NCI-H460 (cell line): Measurements from ENCODE around the gene NACC2. TPM values are rescaled to one million over a fixed set of nuclear protein-coding genes. Genes with fewer than 3 reads are reported as not detected.

ENCODE experiments used
- DNase-seq: peaks from one replicate; pipeline ENCODE4 v3.0.0-alpha.2; 2016; ENCODE audit warnings: low read depth; ENCODE audit errors: extremely low read depth
- total RNA-seq: library from RNA; depleted of rRNA; stranded (reverse); fragments of >200 nt; shearing (Covaris generic); gene quantifications from 2 replicates; pipeline ENCODE4 v1.2.3, GENCODE V29; 2014

NACC2 gene
- total RNA-seq, 1 experiment from 2014 or later, result 27.0 TPM

DNA sequence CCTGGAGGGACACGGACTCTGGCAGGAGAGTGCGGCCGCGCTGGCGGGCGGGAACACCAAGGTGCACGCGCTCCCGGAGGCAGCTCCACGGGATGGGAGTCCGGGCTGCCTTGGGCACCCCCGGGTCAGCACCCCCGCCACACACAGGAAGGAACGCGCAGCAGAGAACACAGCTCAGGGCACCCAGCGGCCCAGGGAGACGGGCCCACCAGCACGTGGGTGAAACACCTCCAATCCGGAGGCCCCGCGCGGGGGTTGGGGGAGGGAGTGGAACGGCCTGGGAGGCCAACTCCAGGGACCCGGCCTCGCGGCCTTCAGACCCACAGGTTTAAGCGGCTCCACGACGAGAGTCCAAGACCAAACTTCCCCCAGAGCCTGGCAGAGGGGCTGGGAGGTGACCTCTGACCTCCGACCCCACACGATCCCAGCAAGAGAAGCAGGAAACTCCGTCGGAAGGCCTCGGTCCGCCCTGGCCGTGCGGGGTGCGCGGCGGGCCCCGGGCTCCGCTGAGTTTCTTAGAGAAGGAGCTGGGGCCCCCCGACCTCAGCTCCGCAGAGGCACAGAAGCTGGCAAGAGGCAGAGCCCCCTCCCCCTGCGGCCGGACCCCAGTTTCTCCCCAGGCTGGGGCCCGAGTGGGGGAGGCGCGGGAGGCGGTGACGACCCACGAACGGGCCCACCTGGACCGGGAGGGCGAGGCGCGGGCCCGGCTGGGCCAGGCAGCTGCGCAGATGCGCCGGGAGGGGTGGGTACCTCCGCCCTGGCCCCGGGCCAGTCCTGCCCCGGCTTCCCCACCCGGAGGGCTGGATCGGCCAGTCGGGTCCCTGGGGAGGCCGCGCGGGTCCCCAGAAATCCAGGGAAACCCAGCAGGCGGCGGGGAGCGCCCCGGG is 851 bp downstream of the NACC2 start:
- DNase-seq, result peak; percentile 37

DNA sequence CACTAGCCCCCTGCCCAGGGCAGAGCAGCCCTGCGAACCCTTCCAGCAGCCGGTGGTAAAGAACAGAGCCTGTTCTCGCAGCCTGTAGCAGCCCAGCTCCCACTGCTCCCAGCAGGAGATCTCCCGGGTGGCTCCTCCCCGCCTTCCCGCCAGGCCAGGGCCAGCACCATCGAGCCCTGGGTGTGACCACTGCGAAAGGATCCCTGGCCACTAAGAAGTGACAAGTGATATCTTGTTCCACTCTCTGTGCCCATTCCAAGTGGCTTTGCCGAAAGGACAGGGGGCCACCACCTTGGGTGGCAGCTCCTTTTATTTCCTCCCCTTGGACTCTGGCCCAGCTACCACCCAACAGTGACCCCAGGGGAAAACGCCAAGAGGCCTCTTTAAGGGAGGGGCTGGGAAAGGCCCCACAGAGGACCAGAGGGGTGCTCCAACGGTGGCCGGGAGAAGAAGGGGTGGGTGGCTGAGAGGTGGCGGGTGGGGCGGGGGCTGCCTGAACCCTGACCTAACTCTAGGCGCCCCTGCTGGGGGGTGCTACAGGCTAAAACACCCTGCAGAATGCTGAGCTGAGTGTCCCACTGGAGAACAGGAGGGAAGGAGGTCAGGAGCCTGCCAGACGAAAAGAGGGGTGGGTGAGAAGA is 1.6 kb downstream of the NACC2 start:
- peak; percentile 29 for DNase-seq

DNA sequence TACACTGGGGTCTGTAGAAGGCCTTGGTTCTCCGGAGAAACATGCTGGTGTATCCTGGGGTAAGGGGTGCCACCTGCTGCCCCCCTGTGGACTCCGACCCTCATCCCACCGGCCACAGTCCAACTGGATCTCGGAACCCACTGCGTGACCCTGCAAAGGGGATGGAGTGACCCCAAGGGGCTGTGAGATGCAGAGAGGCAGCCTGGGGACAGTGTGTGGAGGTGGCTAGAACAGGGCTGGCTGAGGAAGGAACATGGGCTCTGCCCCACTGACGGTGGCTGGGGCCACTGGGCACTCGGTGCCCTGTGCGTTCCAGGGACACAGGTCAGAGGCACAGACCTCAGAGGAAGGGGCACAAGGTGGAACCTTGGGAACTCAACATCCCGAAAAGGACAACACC is 2.3 kb downstream of the NACC2 start:
- no peak for DNase-seq

DNA sequence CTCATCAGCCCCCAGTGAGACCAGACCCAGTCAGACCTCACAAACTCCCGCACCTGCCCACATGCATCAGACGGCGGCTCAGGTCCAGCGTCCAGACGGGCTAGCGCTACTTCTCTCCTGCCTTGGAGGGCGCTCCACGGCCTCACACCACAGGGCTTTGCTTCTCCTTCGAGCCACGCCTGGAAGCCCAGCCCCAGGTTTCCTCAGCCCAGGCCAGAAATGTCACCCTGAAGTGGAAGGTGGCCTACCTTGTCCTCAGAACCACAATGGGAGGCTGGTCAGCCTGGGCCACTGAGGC is 2.8 kb downstream of the NACC2 start:
- no peak for DNase-seq

DNA sequence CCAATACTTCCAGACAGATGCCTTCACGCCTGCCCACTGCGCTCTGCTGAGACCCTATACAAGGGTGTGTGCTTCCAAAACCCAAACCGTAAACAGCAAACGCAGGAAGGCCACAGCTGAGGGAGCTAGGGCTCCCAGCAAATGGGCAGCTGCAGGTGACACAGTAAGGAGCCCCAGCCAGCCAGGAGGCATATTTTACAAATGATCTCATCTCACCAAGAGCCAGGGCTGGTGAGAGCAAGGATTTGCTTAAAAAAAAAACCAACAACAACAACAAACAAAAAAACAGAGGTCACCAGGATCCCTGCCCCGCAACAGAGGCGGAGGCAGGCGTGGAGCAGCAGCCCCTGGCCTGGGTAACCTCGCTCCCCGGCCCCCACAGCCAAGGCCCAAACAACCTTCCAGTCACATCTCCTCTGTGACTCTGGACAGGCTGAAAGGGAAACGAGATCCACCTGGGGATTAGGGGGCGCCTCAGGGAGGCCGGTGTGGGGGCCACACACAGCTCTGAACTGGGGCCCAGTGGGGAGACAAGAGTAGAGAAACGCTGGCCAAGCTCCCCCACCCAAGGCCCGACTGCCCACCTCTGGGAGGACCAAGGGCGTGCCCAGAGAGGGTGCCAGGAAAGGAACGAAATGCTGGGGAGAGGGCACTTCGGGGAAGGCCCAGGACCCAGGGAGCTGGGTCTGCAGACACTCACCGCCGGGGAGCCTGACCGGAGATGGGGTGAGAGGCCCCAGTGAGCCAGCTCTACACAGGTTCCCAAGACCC is 3.3 kb downstream of the NACC2 start:
- DNase-seq, result no peak

DNA sequence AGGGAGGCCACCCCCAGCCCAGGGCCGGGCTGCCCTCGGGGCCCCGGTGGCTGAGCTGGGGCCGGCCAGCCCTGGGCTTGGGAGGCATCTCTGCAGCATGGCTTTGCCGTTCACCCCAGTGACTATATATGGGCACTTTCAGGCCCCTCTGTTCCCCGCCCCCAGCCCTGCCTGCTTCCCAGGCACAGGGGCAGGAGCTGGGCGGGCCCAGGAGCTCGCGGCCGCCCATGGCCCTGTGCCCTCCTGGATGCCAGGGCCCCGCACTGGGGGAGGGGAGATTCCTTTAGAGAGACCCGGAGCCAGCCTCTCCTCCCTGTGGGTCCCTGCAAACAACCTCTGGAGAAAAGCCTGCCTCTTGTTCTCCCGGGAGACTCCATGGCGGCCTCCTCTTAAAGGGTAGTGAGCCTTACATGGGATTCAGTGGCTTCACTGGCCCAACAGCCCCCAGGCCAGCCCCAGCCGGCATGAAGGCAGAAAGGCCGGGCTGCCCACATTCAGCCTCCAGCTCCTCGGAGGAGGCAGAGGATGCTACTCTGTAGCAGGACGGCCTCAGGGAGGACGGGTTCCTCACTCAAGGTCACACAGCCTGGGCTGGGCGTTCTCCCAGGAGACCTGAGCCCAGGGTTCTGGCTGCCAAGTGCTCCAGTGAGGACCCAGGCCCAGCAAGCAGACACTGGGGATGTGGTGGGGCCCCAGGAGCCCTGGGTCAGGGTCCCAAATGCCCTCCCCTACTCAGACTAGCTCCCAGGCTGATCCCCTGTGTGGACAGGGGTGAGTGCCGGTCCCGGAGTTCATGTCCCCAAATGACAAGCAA is 4.1 kb downstream of the NACC2 start:
- DNase-seq, result no peak

DNA sequence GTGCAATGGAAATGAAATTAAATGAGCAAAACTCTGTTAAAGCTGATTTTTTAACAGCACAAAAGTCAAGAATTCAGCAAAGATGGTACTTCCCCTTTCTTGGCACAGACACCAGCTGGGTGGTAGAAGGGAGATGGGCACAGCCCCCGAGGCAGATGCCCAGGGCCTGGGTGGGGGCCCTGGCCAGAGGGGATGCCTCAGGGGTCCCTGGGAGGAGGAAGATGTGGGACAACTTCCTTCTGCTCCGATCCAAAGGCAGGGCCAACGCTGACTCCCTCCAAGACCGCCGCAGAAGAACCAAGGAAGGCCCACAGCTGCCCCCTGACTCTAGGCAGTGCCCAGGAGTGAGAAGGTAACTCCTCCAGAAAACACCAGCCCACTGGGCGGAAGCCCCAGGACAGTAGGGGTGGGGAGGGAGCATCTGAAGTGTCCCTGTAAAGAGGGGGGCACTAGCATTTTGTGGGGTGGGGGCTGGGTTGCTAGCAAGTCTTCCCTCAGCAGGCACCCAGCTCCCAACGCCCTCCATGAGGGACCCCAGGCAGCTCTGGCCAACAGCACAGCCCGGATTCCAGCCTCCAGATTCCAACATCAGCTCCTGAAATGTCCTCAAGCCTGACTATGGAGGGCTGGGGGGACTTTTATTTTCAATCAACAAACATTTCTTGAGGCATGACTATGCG is 4.9 kb downstream of the NACC2 start:
- no peak for DNase-seq

DNA sequence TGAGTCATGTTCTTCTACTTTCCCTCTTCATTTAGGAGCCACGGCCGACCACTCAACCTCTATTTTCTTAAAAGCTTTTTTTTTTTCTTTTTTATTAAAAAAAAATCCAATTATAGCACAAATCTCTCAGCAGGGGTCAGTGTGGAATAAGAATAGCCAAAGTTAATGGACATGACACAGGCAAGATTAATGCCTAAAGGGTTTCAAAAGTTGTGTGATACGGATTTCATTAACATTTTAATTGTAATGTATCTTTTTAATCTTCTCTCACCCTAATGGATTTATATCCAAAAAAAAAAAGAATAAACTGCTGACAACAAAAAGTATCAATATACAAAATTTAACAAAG is 5.4 kb downstream of the NACC2 start:
- no peak for DNase-seq

DNA sequence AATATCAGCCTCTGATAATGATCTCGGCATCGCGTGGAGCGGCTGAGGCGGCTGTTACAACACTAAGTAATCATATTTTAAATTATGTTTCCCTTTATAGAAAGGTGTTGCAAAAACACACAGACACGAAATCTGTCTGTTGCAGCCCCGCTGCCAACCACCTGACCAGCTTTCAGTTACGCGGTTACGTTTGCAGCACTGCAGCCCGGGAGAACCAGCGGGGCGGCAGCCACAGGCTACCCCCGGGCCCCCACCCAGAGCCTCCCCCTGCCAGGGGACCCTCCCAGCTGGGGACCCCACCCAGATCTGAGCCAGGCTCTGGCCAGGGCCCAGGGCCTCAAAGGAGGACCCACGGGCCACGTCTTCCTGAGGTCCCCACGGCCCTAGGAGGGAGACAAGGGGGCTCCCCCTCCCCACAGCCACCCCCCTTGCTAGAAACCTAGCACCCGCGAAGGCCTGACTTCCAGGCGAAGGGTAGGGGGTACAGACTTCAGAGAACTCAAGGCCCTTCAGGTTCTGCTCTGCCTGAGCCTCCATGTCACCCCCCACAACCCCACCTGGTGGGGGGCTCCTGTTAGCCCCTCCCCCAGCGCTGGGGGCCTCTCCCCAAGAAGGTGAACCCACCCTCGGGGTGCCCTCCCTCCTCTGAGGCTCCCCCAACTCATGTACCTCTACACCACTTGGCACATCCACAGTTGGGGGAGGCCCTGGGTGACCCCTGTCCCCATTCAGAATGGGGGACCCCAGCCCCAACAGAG is 6.0 kb downstream of the NACC2 start:
- DNase-seq, result no peak

DNA sequence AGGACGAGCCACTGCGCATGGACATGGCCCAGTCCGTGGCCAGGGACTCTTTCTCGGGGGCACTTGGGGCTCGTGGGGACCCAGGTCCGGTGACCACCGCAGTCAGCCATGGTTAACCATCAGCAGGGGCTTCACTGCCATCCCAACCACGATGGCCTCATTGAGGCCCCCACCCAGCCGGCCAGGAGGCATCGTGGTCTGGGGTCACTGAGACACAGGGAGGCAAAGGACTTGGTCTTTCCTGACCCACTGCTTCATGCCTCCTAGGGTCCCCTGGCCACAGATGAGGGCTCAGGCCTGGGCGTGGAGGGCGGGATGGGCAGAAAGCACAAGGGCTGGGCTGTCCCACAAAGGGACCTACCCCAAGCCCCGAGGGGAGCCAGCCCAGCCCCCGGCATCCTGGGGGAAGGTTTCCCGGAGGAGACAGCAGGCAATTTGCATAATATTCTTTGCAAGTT is 6.6 kb downstream of the NACC2 start:
- no peak for DNase-seq

DNA sequence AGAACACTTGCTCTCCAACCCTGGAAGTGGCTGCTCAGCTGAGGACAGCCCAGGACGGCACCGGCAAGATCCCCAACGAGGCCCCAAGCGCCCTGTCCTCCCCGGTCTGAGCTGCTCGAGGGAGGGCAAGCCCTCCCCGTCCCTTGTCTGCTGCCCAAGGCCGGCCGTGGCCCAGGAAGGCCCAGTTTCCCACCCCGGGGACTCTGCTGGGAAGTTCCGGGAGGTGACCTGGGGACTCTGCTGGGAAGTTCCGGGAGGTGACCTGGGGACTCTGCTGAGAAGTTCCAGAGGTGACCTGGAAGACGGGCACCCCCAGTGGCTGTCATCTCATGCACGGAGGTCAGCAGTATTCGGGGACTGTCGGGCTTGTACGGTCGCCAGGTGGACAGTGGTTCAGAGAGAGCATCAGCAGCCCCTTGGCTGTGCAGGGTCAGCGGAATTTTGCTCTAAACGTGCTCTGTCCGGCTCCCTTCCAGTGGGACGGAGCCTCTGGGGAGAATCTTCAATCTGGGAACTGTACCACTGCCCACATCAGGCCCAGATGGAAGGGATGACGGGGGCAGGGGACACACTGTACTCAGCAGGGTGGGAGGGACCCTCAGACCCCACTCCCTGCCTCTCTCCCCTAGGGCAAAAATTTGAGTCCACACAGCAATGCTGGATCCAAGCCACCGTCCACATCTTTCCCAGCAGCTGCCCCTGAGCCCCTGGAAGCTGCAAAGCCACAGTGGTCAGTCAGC is 7.2 kb downstream of the NACC2 start:
- no peak for DNase-seq

DNA sequence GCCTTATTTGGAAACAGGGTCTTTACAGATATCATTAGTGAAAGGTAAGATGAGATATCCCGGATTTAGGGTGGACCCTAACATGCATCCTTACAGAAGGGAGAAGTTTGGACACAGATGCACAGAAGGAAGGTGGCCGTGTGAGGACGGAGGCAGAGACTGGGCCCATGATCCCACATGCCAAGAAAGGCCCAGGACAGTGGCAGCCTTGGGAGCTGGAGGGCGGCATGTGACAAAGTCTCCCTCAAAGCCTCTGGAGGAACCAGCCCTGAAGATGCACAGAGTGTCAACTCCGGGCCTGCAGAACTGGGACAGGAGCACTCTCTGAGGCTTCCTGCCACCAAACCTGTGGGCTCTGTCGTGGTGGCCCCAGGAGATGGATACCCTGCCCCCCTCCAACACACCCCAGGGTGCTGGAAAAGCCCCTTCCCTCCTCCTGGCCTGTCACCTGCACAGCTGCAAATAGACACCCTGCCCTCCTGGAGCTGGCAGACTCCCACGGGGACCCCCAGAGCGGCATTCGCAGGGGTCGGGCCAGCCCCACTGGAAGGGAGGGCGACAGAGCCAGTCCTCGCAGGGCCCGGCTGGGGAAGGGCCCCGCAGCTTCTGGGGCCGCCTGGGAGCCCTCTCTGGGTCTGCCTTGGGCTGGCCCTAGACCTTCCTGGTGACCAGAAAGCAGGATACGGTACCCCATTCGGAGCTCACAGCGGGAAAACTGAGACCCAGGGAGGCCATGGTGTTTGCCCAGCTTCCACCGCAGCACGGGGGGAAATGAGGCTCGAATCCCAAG is 7.9 kb downstream of the NACC2 start:
- no peak for DNase-seq

DNA sequence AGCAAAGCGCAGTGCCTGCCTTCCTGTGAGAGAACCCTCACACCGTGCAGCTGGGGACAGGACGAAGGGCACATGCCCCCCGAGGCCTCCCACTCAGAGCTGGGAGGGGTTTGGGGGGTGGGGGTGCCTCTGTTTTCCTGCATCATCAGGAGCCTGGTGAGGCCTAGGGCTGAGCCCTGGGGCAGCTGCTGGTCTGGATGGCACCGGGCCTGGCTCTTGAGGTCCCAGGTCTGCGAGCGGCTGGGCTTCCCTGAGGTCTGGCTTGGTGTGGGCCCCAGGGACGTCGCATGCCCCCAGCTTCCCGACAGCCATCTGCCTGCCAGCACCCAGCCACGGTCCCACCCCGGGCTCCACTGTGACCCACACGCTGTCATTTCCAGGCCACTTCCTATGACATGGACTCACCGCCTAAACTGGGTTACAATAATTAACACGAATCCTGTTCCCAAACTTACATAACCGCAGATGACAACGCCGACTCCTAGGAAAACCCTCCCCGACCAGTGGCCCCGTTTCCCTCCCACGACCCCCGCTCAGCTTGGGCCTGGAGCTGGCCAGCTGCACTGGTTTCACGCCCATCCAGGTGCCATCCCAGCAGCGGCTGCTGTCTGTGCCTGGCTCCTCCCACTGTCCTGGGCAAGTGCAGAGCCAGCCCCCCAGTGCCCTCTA is 8.7 kb downstream of the NACC2 start:
- no peak for DNase-seq

DNA sequence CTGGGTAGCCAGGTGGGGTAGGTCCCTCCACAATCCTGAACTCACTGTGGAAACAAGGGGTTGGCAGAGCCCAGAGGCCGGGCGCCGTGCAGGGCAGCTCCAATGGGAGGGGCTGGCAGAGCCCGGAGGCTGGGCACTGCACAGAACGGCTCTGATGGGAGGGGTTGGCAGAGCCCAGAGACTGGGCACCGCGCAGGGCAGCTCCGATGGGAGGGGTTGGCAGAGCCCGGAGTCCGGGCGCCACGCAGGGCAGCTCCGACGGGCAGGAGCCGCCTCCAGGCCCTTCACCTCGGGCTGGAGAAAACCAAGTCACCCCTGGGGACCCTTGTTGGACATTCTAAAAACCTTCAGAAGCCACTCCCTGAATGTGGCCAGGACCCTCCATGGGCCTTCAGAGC is 9.3 kb downstream of the NACC2 start:
- DNase-seq, result no peak

DNA sequence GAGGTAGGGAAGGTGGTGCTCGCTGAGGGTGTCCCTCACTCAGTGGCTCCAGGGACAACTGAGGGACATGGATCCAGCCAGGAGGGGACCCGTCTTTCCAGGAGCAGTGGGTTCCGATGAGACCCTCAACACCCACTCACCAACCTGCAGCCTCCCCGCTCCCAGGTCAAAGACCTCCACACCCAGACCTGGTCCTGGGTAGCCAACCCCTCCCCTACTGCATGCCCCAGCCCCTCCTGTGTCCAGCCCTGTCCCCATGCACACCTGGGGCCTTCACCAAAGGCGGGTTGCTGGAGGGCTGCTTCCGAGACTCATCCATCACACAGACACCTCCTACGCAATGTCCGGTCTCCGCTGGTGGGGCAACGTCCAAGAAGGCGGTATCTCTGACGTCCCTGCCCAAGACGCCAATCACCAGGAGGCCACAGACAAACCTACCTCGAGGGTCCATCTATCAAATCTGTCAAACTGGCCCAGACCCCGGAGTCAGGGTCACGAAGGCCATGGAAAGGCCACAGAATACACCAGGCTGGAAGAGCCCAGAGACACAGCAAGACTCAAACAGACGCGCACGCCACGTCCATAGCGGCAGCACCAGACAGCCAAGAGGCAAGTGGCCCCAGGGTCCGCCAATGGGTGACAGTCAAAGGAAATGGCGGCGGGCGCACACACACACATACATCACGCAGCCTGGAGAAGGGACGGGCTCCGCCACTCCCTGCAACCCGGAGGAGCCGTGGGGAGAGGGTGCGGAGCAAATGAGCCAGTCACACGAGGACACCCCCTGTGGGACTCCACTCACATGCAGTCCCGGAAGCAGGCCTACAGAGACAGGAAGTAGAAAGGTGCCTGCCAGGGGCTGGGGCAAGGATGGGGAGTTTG is 10.8 kb downstream of the NACC2 start:
- no peak for DNase-seq

DNA sequence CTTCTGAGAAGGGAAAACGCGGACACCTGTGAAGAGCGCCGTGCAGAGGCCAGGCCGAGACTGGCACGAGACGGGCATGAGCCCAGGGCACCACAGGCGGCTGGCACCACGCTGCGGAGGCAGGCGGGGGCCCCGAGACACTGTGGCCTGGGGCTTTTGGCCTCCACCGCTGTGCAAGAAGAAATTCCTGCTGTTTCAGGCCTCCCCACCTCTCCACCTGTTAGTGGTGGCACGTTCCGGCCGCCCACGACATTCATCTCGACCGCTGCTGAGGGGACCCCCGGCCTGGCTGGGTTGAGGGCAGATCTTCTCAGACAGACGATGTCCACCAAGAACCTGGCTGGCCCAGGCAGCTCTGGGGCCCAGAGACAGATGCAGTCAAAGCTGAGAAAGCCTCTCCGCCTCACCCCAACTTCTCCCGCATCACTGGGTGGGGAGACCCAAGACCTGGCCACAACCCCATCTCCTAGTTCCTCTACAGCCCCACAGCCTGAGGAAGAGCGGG is 11.5 kb downstream of the NACC2 start:
- DNase-seq, result no peak
